Ovary (tissue), 9 donors: Measurements from ENCODE around the gene CDO1. TPM values are rescaled to one million over a fixed set of nuclear protein-coding genes. Genes with fewer than 3 reads are reported as not detected.
A peak's percentile ranks its signal among the peaks of the same experiment; 100 is the strongest.

Experiments
- DNase-seq, 5 donors: peaks; one replicate each; pipeline ENCODE4 v3.0.0-alpha.2; 2019 to 2020
- H3K27ac ChIP-seq, 2 donors: fragments of 200-600 bp; one replicate each; pipeline versions ENCODE4 v1.5.1 to v1.8.0; 2019 to 2022
- H3K27me3 ChIP-seq: fragments of 200-600 bp; one replicate; pipeline ENCODE4 v1.8.0; 2022
- H3K36me3 ChIP-seq: fragments of 200-600 bp; sonication (generic); one replicate; pipeline ENCODE4 v1.5.1; 2019
- H3K4me1 ChIP-seq: one replicate; pipeline ENCODE4 v1.8.1; 2013; ENCODE audit warnings: mild to moderate bottlenecking, moderate library complexity; ENCODE audit not compliant: insufficient read depth
- H3K4me3 ChIP-seq: fragments of 200-600 bp; sonication (generic); one replicate; pipeline ENCODE4 v1.5.1; 2017
- H3K9me3 ChIP-seq, 2 donors: fragments of 200-600 bp in 1 of 2; sonication (generic) in 1 of 2; one replicate each; pipeline versions ENCODE4 v1.5.1 to v1.8.1; 2013 to 2019; ENCODE audit warnings: mild to moderate bottlenecking in 1 of 2, moderate library complexity in 1 of 2
- EP300 ChIP-seq: sonication (generic); formaldehyde crosslinking; IDR thresholded peaks from one replicate; pipeline ENCODE4 v1.6.1; 2017; ENCODE audit warnings: antibody characterized with exemption
- POLR2A ChIP-seq: fragments of 450-650 bp; IDR thresholded peaks from one replicate; pipeline ENCODE4 v1.6.1; 2017; ENCODE audit warnings: antibody characterized with exemption, mild to moderate bottlenecking, moderate library complexity
- WGBS, 3 donors: extraction: QIAGEN DNeasy Blood & Tissue Kit in 1 of 3; methylation state at CpG; one replicate each; pipeline versions ENCODE4 v1.1.5 to v1.1.7; 2013 to 2017; 5-methylcytosine and 5-hydroxymethylcytosine counted together
- intact Hi-C, 4 donors: fragments of 100-400 bp; cut with DNase I; formaldehyde crosslinking; loops; one replicate each; pipeline versions ENCODE4 v1.11.0 to v1.15.1; 2022 to 2023
- polyA plus RNA-seq, 2 donors: library from polyadenylated mRNA; stranded (reverse); fragments of 200-250 nt in 1 of 2; fragments of 350-450 nt in 1 of 2; fragmentation: Illumina TruSeq in 1 of 2; extraction: RNeasy Lipid Tissue Mini Kit (QIAGEN cat#74804) in 1 of 2; gene quantifications; one replicate each; pipeline ENCODE4 v1.2.3, GENCODE V29; 2013 to 2014
- total RNA-seq, 7 donors: library from RNA; depleted of rRNA in 2 of 7; stranded (reverse); fragments of >200 nt in 2 of 7; fragmentation: NEBNext Ultra II Directional in 3 of 7; extraction: Animal tissue kit (Norgen Biotek cat#: 25700) in 3 of 7; gene quantifications; one replicate each; pipeline versions ENCODE4 v1.1.0 to v1.2.4, GENCODE V29; 2016 to 2023
- TF ChIP-seq, protein P1 (sequence below), 3 donors: fragments of 450-650 bp in 2 of 3; fragments of 200-600 bp in 1 of 3; IDR thresholded peaks; one replicate each; pipeline versions ENCODE4 v1.5.1 to v1.8.0; 2016 to 2022; ENCODE audit warnings: antibody characterized with exemption in 3 of 3, mild to moderate bottlenecking in 1 of 3
- donor health status: DM: no; HTN: no; CAD: no; lungs with moderate emphysema.
- donor health status: DM: no; HTN: no; CAD: no.
- donor health status: Bipolar disorder and iron deficiency.
- donor health status: DM: yes; HTN: yes; CAD: no.
- donor health status: DM: no; HTN: no; CAD: no.
- donor health status: DM: yes; HTN: yes; CAD: no.

CDO1 gene
- total and polyA plus RNA-seq, 9 donors = 9.2 to 36.7 (median 16.6) TPM

DNA sequence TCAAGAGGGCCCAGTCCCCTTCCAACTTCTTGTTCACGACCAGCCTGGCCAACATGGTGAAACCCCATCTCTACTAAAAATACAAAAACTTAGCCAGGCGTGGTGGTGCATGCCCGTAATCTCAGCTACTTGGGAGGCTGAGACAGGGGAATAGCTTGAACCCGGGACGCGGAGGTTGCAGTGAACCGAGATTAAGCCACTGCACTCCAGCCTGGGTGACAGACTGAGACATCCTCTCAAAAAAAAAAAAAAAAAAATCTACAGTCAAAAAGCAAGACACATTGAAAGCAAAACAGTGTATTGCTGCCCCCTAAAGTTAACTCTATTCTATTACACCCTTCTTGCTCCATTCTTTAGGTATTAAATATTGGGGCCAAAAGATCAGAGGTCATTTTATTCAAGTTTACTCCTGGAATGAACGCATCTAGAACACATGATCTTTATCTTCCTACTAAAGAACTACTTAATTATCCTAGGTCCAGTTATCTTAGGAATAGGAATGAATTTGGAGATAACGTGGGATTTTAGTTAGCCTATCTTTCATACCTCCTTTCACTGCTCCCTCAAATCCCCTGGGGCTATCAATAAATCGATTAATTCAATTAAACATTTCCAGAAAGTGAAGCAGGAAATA is 22.5 kb upstream of the CDO1 start:
- DNase-seq = peak in 1 of 5 donors; percentile 20
- Histone ChIP-seq H3K4me1 (peaks cover 9% of the 10 kb centered on the region), H3K36me3 (no peaks in the 10 kb centered on the region), H3K27ac (no peak overlapping the region), H3K4me3 (no peak overlapping the region), H3K27me3 (no peaks in the 10 kb centered on the region), H3K9me3 (no peaks in the 10 kb centered on the region)
- WGBS, 3 donors = 32 to 45% (median 37%) methylated on average over 10 of the region's 10 CpGs
- TF ChIP-seq, protein P1, sequence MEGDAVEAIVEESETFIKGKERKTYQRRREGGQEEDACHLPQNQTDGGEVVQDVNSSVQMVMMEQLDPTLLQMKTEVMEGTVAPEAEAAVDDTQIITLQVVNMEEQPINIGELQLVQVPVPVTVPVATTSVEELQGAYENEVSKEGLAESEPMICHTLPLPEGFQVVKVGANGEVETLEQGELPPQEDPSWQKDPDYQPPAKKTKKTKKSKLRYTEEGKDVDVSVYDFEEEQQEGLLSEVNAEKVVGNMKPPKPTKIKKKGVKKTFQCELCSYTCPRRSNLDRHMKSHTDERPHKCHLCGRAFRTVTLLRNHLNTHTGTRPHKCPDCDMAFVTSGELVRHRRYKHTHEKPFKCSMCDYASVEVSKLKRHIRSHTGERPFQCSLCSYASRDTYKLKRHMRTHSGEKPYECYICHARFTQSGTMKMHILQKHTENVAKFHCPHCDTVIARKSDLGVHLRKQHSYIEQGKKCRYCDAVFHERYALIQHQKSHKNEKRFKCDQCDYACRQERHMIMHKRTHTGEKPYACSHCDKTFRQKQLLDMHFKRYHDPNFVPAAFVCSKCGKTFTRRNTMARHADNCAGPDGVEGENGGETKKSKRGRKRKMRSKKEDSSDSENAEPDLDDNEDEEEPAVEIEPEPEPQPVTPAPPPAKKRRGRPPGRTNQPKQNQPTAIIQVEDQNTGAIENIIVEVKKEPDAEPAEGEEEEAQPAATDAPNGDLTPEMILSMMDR (IDR thresholded peaks at IDR 0.05) = peak in 2 of 3 donors; percentile 31 to 53
- TF ChIP-seq POLR2A = no peak
- intact Hi-C loops = no loop called here

DNA sequence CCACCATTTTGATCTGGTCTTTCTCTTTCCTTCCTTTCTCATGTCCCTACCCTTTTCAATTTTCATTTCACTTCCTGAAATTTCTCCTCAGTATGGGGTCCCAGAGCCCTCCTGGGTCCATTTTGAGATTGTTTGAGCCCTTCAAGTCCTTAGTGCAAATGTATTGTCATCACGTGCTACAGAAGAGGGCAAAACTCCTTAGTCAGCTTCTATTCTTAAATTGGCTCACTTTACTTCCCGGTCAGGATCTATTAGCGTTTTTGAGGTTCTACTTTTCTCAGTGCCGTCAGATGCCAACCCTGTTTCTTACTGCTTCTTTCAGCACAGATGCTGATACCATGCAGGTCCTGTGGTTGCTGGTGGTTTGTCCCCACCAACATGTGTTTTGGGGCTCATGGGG is 19.0 kb upstream of the CDO1 start:
- TF ChIP-seq POLR2A (no peak), EP300 (no peak)
- TF ChIP-seq, protein P1 (IDR thresholded peaks at IDR 0.05) = no peak
- H3K4me3 ChIP-seq = no peak overlapping the region
- no peaks in the 10 kb centered on the region for H3K36me3 ChIP-seq
- peaks cover 6% of the 10 kb centered on the region for H3K4me1 ChIP-seq
- no peak overlapping the region for H3K27ac ChIP-seq
- no peak for DNase-seq
- no peaks in the 10 kb centered on the region for H3K9me3 ChIP-seq
- no peaks in the 10 kb centered on the region for H3K27me3 ChIP-seq
- intact Hi-C loops = no loop called here
- 89 to 96% (median 92%) methylated on average over 4 of the region's 4 CpGs for WGBS, 3 donors

DNA sequence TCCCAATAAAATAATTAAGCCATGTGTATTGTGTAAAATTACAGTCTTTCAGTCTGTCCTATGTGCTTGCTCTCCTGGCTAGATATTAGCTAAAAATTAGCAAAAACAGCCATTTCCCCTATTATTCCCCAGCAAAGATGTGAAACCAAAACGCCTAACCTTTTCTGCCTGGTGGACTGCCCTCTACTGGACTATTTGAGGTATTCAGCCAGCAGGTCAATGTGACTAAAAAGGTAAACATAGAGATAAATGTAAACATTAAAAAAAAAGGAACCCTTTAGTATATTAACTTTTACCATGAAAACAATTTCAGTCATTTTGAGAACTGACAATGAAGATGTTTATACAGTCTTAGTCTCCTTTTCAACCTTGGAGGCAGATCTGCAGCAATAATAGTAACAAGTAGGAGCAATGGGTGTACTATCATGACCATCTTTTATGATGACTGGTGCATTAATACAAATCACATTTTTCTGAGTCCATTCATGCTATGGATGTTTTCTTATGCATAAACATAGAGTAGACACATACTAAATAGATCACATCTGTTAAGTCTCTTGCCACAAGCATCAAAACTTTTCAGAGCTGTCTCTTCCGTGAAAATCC is 14.8 kb upstream of the CDO1 start:
- H3K27ac ChIP-seq = no peak overlapping the region
- H3K4me3 ChIP-seq = no peak overlapping the region
- H3K27me3 ChIP-seq = no peaks in the 10 kb centered on the region
- 50 to 56% (median 52%) methylated on average over 2 of the region's 2 CpGs for whole genome bisulfite sequencing, 3 donors
- intact Hi-C loops = no loop called here
- no peaks in the 10 kb centered on the region for H3K4me1 ChIP-seq
- peak in 1 of 5 donors; percentile 32 for DNase-seq
- TF ChIP-seq EP300 (no peak), POLR2A (no peak)
- TF ChIP-seq, protein P1 (IDR thresholded peaks at IDR 0.05) = peak; percentile 48 to 52 (median 50)
- no peaks in the 10 kb centered on the region for H3K9me3 ChIP-seq
- H3K36me3 ChIP-seq = no peaks in the 10 kb centered on the region

DNA sequence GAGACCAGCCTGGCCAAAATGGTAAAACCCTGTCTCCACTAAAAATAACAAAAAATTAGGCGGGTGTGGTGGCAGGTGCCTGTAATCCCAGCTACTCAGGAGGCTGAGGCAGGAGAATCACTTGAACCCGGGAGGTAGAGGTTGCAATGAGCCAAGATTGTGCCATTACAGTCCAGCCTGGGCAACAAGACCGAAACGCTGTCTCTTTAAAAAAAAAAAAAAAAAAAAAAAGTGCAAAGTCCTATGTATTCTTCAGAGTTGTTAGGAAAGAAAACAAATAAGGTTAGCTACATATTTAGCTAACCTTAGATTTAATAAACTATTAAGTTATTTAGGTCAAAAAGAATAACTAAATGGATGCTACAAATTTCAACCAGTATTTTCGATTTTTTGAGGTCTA is 13.5 kb upstream of the CDO1 start:
- intact Hi-C loops = no loop called here
- TF ChIP-seq EP300 (no peak), POLR2A (no peak)
- TF ChIP-seq, protein P1 (IDR thresholded peaks at IDR 0.05) = no peak
- H3K27me3 ChIP-seq = no peaks in the 10 kb centered on the region
- H3K4me3 ChIP-seq = no peak overlapping the region
- H3K9me3 ChIP-seq = no peaks in the 10 kb centered on the region
- H3K36me3 ChIP-seq = no peaks in the 10 kb centered on the region
- H3K4me1 ChIP-seq = no peaks in the 10 kb centered on the region
- no peak overlapping the region for H3K27ac ChIP-seq
- no peak for DNase-seq
- WGBS, 3 donors = 93 to 97% (median 95%) methylated on average over 5 of the region's 5 CpGs
